ENCODE measurements around the gene PSMD12.
A peak's percentile ranks its signal among the peaks of the same experiment; 100 is the strongest.

PSMD12 gene

GRCh38 chr17:67297454-67297960 lies 68.9 kb downstream of the PSMD12 start:
- TF ChIP-seq FOXA1 (IDR thresholded peaks at IDR 0.05): no peak
- no peak for TF ChIP-seq LEF1 (IDR thresholded peaks at IDR 0.05; ENCODE audit: borderline replicate concordance)
- no peak for TF ChIP-seq FOXM1 (IDR thresholded peaks at IDR 0.05; ENCODE audit: borderline replicate concordance)
- no peak for TF ChIP-seq ARNT (IDR thresholded peaks at IDR 0.05)
- ChIA-PET CTCF (no interaction called here), POLR2A (no interaction called here)
- no peak for DNase-seq (ENCODE audit: extremely low spot score)

- CTCF ChIA-PET: interaction anchor here (0.7 to 1.5 kb wide), 2 partner anchors 13 to 17 kb away, joined by 3 to 5 read pairs; no protein-coding TSS in a partner anchor
- TF ChIP-seq SUZ12 (IDR thresholded peaks at IDR 0.05) (no peak), LEF1 (IDR thresholded peaks at IDR 0.05; ENCODE audit: borderline replicate concordance) (no peak), CTBP1 (IDR thresholded peaks at IDR 0.05; ENCODE audit: borderline replicate concordance) (no peak), HDGF (IDR thresholded peaks at IDR 0.05; ENCODE audit: borderline replicate concordance) (no peak), SP1 (IDR thresholded peaks at IDR 0.05) (no peak), BHLHE40 (IDR thresholded peaks at IDR 0.05; ENCODE audit: borderline replicate concordance) (no peak), ZNF384 (IDR thresholded peaks at IDR 0.05) (no peak), FOXK2 (IDR thresholded peaks at IDR 0.05) (no peak)
- POLR2A ChIA-PET: no interaction called here
- DNase-seq (ENCODE audit: extremely low spot score): no peak
Measured at GRCh38 chr17:67294451-67295199, 71.8 kb downstream of the PSMD12 start.

- TF ChIP-seq LEF1 (IDR thresholded peaks at IDR 0.05; ENCODE audit: borderline replicate concordance): no peak
- no peak for TF ChIP-seq FOXK2 (IDR thresholded peaks at IDR 0.05)
- no peak for TF ChIP-seq ZNF384 (IDR thresholded peaks at IDR 0.05)
- TF ChIP-seq HDGF (IDR thresholded peaks at IDR 0.05; ENCODE audit: borderline replicate concordance): no peak
- POLR2A ChIA-PET: no interaction called here
- CTCF ChIA-PET: interaction anchor here (0.6 to 1.7 kb wide), 8 partner anchors 12 to 154 kb away, joined by 3 to 8 read pairs (median 4); no protein-coding TSS in a partner anchor
- DNase-seq (ENCODE audit: extremely low spot score): peak; percentile 74
Measured at GRCh38 chr17:67293251-67294203, 72.8 kb downstream of the PSMD12 start.

- no peak for DNase-seq (ENCODE audit: extremely low spot score)
- TF ChIP-seq ZNF384 (IDR thresholded peaks at IDR 0.05): no peak
- no peak for TF ChIP-seq SUZ12 (IDR thresholded peaks at IDR 0.05)
- no peak for TF ChIP-seq BHLHE40 (IDR thresholded peaks at IDR 0.05; ENCODE audit: borderline replicate concordance)
- no peak for TF ChIP-seq L3MBTL2 (conservative IDR thresholded peaks at IDR 0.05)
- TF ChIP-seq TARDBP (IDR thresholded peaks at IDR 0.05): no peak
- no peak for TF ChIP-seq PKNOX1 (IDR thresholded peaks at IDR 0.05)
- no peak for TF ChIP-seq HDGF (IDR thresholded peaks at IDR 0.05; ENCODE audit: borderline replicate concordance)
- no peak for TF ChIP-seq ARNT (IDR thresholded peaks at IDR 0.05)
- TF ChIP-seq ELF4 (IDR thresholded peaks at IDR 0.05): no peak
- TF ChIP-seq FOXA1 (IDR thresholded peaks at IDR 0.05): no peak
- TF ChIP-seq SP1 (IDR thresholded peaks at IDR 0.05): no peak
- TF ChIP-seq FOXM1 (IDR thresholded peaks at IDR 0.05; ENCODE audit: borderline replicate concordance): no peak
- TF ChIP-seq CTBP1 (IDR thresholded peaks at IDR 0.05; ENCODE audit: borderline replicate concordance): no peak
- TF ChIP-seq NFRKB (IDR thresholded peaks at IDR 0.05): no peak
- TF ChIP-seq FOXK2 (IDR thresholded peaks at IDR 0.05): no peak
- TF ChIP-seq LEF1 (IDR thresholded peaks at IDR 0.05; ENCODE audit: borderline replicate concordance): no peak
- ChIA-PET CTCF (interaction anchor here (0.6 kb wide), 2 partner anchors 65 to 951 kb away, joined by 3 read pairs; no protein-coding TSS in a partner anchor), POLR2A (no interaction called here)
Measured at GRCh38 chr17:67290711-67291291, 75.6 kb downstream of the PSMD12 start.

GRCh38 chr17:67290244-67290643 lies 76.1 kb downstream of the PSMD12 start:
- ChIA-PET POLR2A (no interaction called here), CTCF (interaction anchor here (0.6 to 0.7 kb wide), 2 partner anchors 398 to 952 kb away, joined by 3 to 4 read pairs; no protein-coding TSS in a partner anchor)

More at GRCh38 chr17:67290244-67290643, 76.1 kb downstream of the PSMD12 start:
- no peak for DNase-seq (ENCODE audit: extremely low spot score)
- TF ChIP-seq LEF1 (IDR thresholded peaks at IDR 0.05; ENCODE audit: borderline replicate concordance) (no peak), BHLHE40 (IDR thresholded peaks at IDR 0.05; ENCODE audit: borderline replicate concordance) (no peak), TARDBP (IDR thresholded peaks at IDR 0.05) (no peak), HDGF (IDR thresholded peaks at IDR 0.05; ENCODE audit: borderline replicate concordance) (no peak), PKNOX1 (IDR thresholded peaks at IDR 0.05) (no peak), SUZ12 (IDR thresholded peaks at IDR 0.05) (no peak), CTBP1 (IDR thresholded peaks at IDR 0.05; ENCODE audit: borderline replicate concordance) (no peak), FOXM1 (IDR thresholded peaks at IDR 0.05; ENCODE audit: borderline replicate concordance) (no peak), ELF4 (IDR thresholded peaks at IDR 0.05) (no peak), SP1 (IDR thresholded peaks at IDR 0.05) (no peak), FOXA1 (IDR thresholded peaks at IDR 0.05) (no peak), ARNT (IDR thresholded peaks at IDR 0.05) (no peak), FOXK2 (IDR thresholded peaks at IDR 0.05) (no peak), L3MBTL2 (conservative IDR thresholded peaks at IDR 0.05) (no peak), ZNF384 (IDR thresholded peaks at IDR 0.05) (no peak)
